GM18517 (cell line): ENCODE measurements around the gene MTMR11.
A peak's percentile ranks its signal among the peaks of the same experiment; 100 is the strongest.

Experiments used
- ATAC-seq: cut with Tn5 transposase; IDR thresholded peaks from one replicate; pipeline ENCODE4 v1.9.1; 2021; ENCODE audit warnings: mild to moderate bottlenecking, moderate library complexity; ENCODE audit not compliant: unreplicated experiment

MTMR11 gene

GRCh38 chr1:149936992-149937705 is 470 bp upstream of the MTMR11 start:
- ATAC-seq: no peak

GRCh38 chr1:149934356-149934755 is 2.3 kb downstream of the MTMR11 start:
- ATAC-seq: no peak

- no peak for ATAC-seq
Measured at GRCh38 chr1:149933208-149933607, 3.5 kb downstream of the MTMR11 start.

GRCh38 chr1:149932474-149932873 is 4.2 kb downstream of the MTMR11 start:
- no peak for ATAC-seq

- ATAC-seq: no peak
Measured at GRCh38 chr1:149931212-149931790, 5.4 kb downstream of the MTMR11 start.

GRCh38 chr1:149929856-149930255 is 6.8 kb downstream of the MTMR11 start:
- no peak for ATAC-seq

- no peak for ATAC-seq
Measured at GRCh38 chr1:149928401-149928724, 8.3 kb downstream of the MTMR11 start.

- peak; percentile 86 for ATAC-seq
Measured at GRCh38 chr1:149927563-149928400, 8.9 kb downstream of the MTMR11 start, which contains the start of gene SF3B4. SF3B4 (minus strand) TSS chr1:149927803; CDS start chr1:149927759, 44 bp downstream.

- ATAC-seq: no peak
Measured at GRCh38 chr1:149927056-149927562, 9.6 kb downstream of the MTMR11 start.

- ATAC-seq: no peak
Measured at GRCh38 chr1:149926296-149926695, 10.4 kb downstream of the MTMR11 start.

- no peak for ATAC-seq
Measured at GRCh38 chr1:149925751-149926150, 10.9 kb downstream of the MTMR11 start.

- no peak for ATAC-seq
Measured at GRCh38 chr1:149925345-149925744, 11.3 kb downstream of the MTMR11 start.

GRCh38 chr1:149923626-149924025 is 13.1 kb downstream of the MTMR11 start:
- ATAC-seq: no peak

- no peak for ATAC-seq
Measured at GRCh38 chr1:149917571-149918144, 19.0 kb downstream of the MTMR11 start, which contains the start of gene SV2A. SV2A (minus strand) TSS chr1:149917844; CDS start chr1:149913840, 4,004 bp downstream.

- no peak for ATAC-seq
Measured at GRCh38 chr1:149916898-149917252, 19.8 kb downstream of the MTMR11 start.

- no peak for ATAC-seq
Measured at GRCh38 chr1:149916193-149916897, 20.3 kb downstream of the MTMR11 start.

- ATAC-seq: no peak
Measured at GRCh38 chr1:149915429-149916192, 21.1 kb downstream of the MTMR11 start.

GRCh38 chr1:149914545-149914944 is 22.1 kb downstream of the MTMR11 start:
- no peak for ATAC-seq

GRCh38 chr1:149906570-149907075 is 30.1 kb downstream of the MTMR11 start:
- no peak for ATAC-seq
